ENCODE measurements around the gene MED12L.

DNA sequence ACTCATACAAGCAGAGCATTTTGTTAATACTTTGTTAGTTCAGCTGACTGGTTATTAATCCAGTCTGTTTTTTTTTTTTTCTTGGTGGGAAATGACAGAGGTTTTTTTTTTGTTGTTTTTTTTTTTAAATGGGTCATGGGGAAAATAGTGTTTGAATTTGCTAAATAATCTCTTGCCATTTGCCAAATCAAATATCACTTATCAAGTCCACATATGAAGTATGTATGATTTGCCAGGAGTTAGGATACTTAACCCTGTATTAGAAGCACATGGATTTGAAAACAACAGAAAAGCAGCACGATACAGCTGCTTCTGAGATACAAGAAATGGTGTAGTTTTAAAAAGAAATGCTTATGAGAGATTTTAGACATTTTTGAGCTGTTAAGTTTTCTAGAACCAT, 171.3 kb downstream of the MED12L start:
- TF ChIP-seq EZH2 (IDR thresholded peaks at IDR 0.05; ENCODE audit: low read length, missing control alignments) (no peak), CTCF (conservative IDR thresholded peaks at IDR 0.05 in 1 of 2, IDR thresholded peaks at IDR 0.05 in 1 of 2; ENCODE audit: low read depth in 1 of 2, low read length in 2 of 2) (no peak)

All from fibroblast of lung (primary cell).